HG02840 (cell line): Measurements from ENCODE around the gene PTGES2.
"Not testable (repeated sequence)": the region's sequence is repeated elsewhere in the genome, so short reads cannot be mapped to it uniquely, and the experiment has no call there.

Source experiments
- ATAC-seq: cut with Tn5 transposase; IDR thresholded peaks from one replicate; pipeline ENCODE4 v1.9.1; 2021; ENCODE audit warnings: mild to moderate bottlenecking, moderate library complexity, moderate number of reproducible peaks; ENCODE audit not compliant: unreplicated experiment, low FRiP score

PTGES2 gene

GRCh38 chr9:128093011-128093410, 34.5 kb downstream of the PTGES2 start:
- no peak for ATAC-seq

GRCh38 chr9:128092199-128092977, 35.1 kb downstream of the PTGES2 start:
- no peak for ATAC-seq

GRCh38 chr9:128091571-128091970, 36.0 kb downstream of the PTGES2 start:
- no peak for ATAC-seq

- no peak for ATAC-seq
Measured at GRCh38 chr9:128091144-128091543, 36.4 kb downstream of the PTGES2 start.

GRCh38 chr9:128089299-128089698, 38.2 kb downstream of the PTGES2 start:
- ATAC-seq, result no peak

- ATAC-seq, result no peak
Measured at GRCh38 chr9:128088253-128088945, 39.1 kb downstream of the PTGES2 start.

- no peak for ATAC-seq
Measured at GRCh38 chr9:128087262-128087661, 40.3 kb downstream of the PTGES2 start.

GRCh38 chr9:128085943-128086342, 41.6 kb downstream of the PTGES2 start:
- no peak for ATAC-seq

- ATAC-seq, result no peak
Measured at GRCh38 chr9:128084746-128085145, 42.8 kb downstream of the PTGES2 start.

GRCh38 chr9:128082151-128082550, 45.4 kb downstream of the PTGES2 start:
- no peak for ATAC-seq

- ATAC-seq, result no peak
Measured at GRCh38 chr9:128081056-128081455, 46.5 kb downstream of the PTGES2 start.

GRCh38 chr9:128080206-128080605, 47.3 kb downstream of the PTGES2 start:
- ATAC-seq, result no peak

- ATAC-seq, result no peak
Measured at GRCh38 chr9:128078504-128079434, 48.8 kb downstream of the PTGES2 start.

GRCh38 chr9:128077847-128078503, 49.6 kb downstream of the PTGES2 start:
- no peak for ATAC-seq

- no peak for ATAC-seq
Measured at GRCh38 chr9:128073253-128073886, 54.2 kb downstream of the PTGES2 start.

GRCh38 chr9:128072144-128073021, 55.1 kb downstream of the PTGES2 start:
- no peak for ATAC-seq

GRCh38 chr9:128071475-128071874, 56.1 kb downstream of the PTGES2 start:
- ATAC-seq, result not testable (repeated sequence)

GRCh38 chr9:128070874-128071273, 56.7 kb downstream of the PTGES2 start:
- no peak for ATAC-seq
